Natural killer cell treated with Interleukin-12 subunit alpha and Interleukin-12 subunit beta and Interleukin-15 and Interleukin-18, amount 100 ng/mL, for 72 hours (primary cell): ENCODE measurements around the gene KCNJ1. TPM values are rescaled to one million over a fixed set of nuclear protein-coding genes. Genes with fewer than 3 reads are reported as not detected.

Experiments used
- ATAC-seq, 2 donors: fragments of 150-1000 bp; cut with Tn5 transposase in 1 of 2; sonication (Bioruptor Pico), chemical (Tn5 transposase) in 1 of 2; 2 replicates each; pipeline ENCODE4 v1.10.0; 2021
- DNase-seq: peaks from one replicate; pipeline ENCODE4 v3.0.0; 2022; ENCODE audit warnings: low spot score
- H3K27ac Mint-ChIP-seq, 2 donors: 1 replicate in 1 of 2; 2 replicates in 1 of 2; pipeline ENCODE4 v1.8.0; 2022; ENCODE audit warnings: mixed read lengths in 2 of 2, mild to moderate bottlenecking in 1 of 2, moderate library complexity in 1 of 2
- H3K27me3 Mint-ChIP-seq, 2 donors: 1 replicate in 1 of 2; 2 replicates in 1 of 2; pipeline ENCODE4 v1.8.0; 2022; ENCODE audit warnings: mixed read lengths in 2 of 2
- H3K36me3 Mint-ChIP-seq: one replicate; pipeline ENCODE4 v1.8.0; 2022; ENCODE audit warnings: mixed read lengths
- H3K4me1 Mint-ChIP-seq, 2 donors: 1 replicate in 1 of 2; 2 replicates in 1 of 2; pipeline ENCODE4 v1.8.0; 2022; ENCODE audit warnings: low read depth in 2 of 2, mixed read lengths in 2 of 2, mild to moderate bottlenecking in 1 of 2
- H3K4me3 Mint-ChIP-seq: one replicate; pipeline ENCODE4 v1.8.0; 2022; ENCODE audit warnings: mixed read lengths
- H3K9me3 Mint-ChIP-seq: 2 replicates; pipeline ENCODE4 v1.8.0; 2022; ENCODE audit warnings: mixed read lengths
- total RNA-seq, 2 donors: library from RNA; stranded (reverse); gene quantifications; one replicate each; pipeline ENCODE4 v1.2.3, GENCODE V29; 2022

The KCNJ1 gene
- total RNA-seq, 2 donors from 2014 or later, result not detected

- no peak for DNase-seq
- Mint-ChIP-seq H3K4me1 (peaks cover 17 to 21% of the 10 kb centered on the region in 2 donors), H3K27me3 (peaks cover 47 to 65% of the 10 kb centered on the region in 2 donors), H3K4me3 (no peak overlapping the region), H3K36me3 (no peaks in the 10 kb centered on the region), H3K9me3 (no peaks in the 10 kb centered on the region), H3K27ac (no peak overlapping the region)
- no peak for ATAC-seq
These were observed 17.0 kb upstream of the KCNJ1 start for GRCh38 chr11:128884054-128884453.

GRCh38 chr11:128882451-128882850, 15.4 kb upstream of the KCNJ1 start:
- no peak for DNase-seq

GRCh38 chr11:128881221-128881620, 14.1 kb upstream of the KCNJ1 start:
- no peak overlapping the region for H3K4me3 Mint-ChIP-seq
- H3K27ac Mint-ChIP-seq, result no peak overlapping the region

More at GRCh38 chr11:128882451-128882850, 15.4 kb upstream of the KCNJ1 start:
- peaks cover 39 to 54% of the 10 kb centered on the region in 2 donors for H3K27me3 Mint-ChIP-seq
- H3K4me3 Mint-ChIP-seq, result no peak overlapping the region
- H3K4me1 Mint-ChIP-seq, result peaks cover 17% of the 10 kb centered on the region in 2 donors
- no peak for ATAC-seq
- H3K9me3 Mint-ChIP-seq, result no peaks in the 10 kb centered on the region
- H3K36me3 Mint-ChIP-seq, result no peaks in the 10 kb centered on the region
- H3K27ac Mint-ChIP-seq, result no peak overlapping the region

GRCh38 chr11:128879817-128880216, 12.7 kb upstream of the KCNJ1 start:
- Mint-ChIP-seq H3K4me1 (peaks cover 0 to 2% of the 10 kb centered on the region in 2 donors), H3K4me3 (no peak overlapping the region), H3K36me3 (no peaks in the 10 kb centered on the region), H3K9me3 (no peaks in the 10 kb centered on the region), H3K27ac (no peak overlapping the region), H3K27me3 (peaks cover 32 to 51% of the 10 kb centered on the region in 2 donors)
- DNase-seq (no peak), ATAC-seq (no peak)

More at GRCh38 chr11:128881221-128881620, 14.1 kb upstream of the KCNJ1 start:
- Mint-ChIP-seq H3K4me1 (peaks cover 8% of the 10 kb centered on the region in 2 donors), H3K27me3 (peaks cover 34 to 52% of the 10 kb centered on the region in 2 donors), H3K9me3 (no peaks in the 10 kb centered on the region), H3K36me3 (no peaks in the 10 kb centered on the region)
- no peak for DNase-seq
- ATAC-seq, result no peak

GRCh38 chr11:128878455-128878854, 11.4 kb upstream of the KCNJ1 start:
- Mint-ChIP-seq H3K36me3 (no peaks in the 10 kb centered on the region), H3K27me3 (peaks cover 31 to 45% of the 10 kb centered on the region in 2 donors), H3K4me3 (no peak overlapping the region), H3K9me3 (no peaks in the 10 kb centered on the region), H3K4me1 (no peaks in the 10 kb centered on the region), H3K27ac (no peak overlapping the region)
- DNase-seq (no peak), ATAC-seq (peak in 1 of 2 donors; percentile 25)

- Mint-ChIP-seq H3K27ac (no peak overlapping the region), H3K36me3 (no peaks in the 10 kb centered on the region), H3K9me3 (no peaks in the 10 kb centered on the region), H3K27me3 (peaks cover 26 to 38% of the 10 kb centered on the region in 2 donors), H3K4me3 (no peak overlapping the region), H3K4me1 (no peaks in the 10 kb centered on the region)
- ATAC-seq, result no peak
- no peak for DNase-seq
These were observed 10.6 kb upstream of the KCNJ1 start for GRCh38 chr11:128877726-128878125.

- ATAC-seq, result no peak
These were observed 9.1 kb upstream of the KCNJ1 start for GRCh38 chr11:128876133-128876650.

GRCh38 chr11:128874427-128874826, 7.3 kb upstream of the KCNJ1 start:
- peaks cover 17 to 21% of the 10 kb centered on the region in 2 donors for H3K27me3 Mint-ChIP-seq
- H3K4me3 Mint-ChIP-seq, result no peak overlapping the region
- DNase-seq (no peak), ATAC-seq (no peak)
- no peaks in the 10 kb centered on the region for H3K9me3 Mint-ChIP-seq
- no peaks in the 10 kb centered on the region for H3K4me1 Mint-ChIP-seq
- H3K36me3 Mint-ChIP-seq, result no peaks in the 10 kb centered on the region
- no peak overlapping the region for H3K27ac Mint-ChIP-seq

More at GRCh38 chr11:128876133-128876650, 9.1 kb upstream of the KCNJ1 start:
- Mint-ChIP-seq H3K27me3 (peaks cover 19 to 22% of the 10 kb centered on the region in 2 donors), H3K4me1 (no peaks in the 10 kb centered on the region), H3K9me3 (no peaks in the 10 kb centered on the region), H3K36me3 (no peaks in the 10 kb centered on the region), H3K4me3 (no peak overlapping the region), H3K27ac (no peak overlapping the region)
- DNase-seq, result no peak

GRCh38 chr11:128872594-128872993, 5.5 kb upstream of the KCNJ1 start:
- Mint-ChIP-seq H3K9me3 (no peaks in the 10 kb centered on the region), H3K36me3 (no peaks in the 10 kb centered on the region), H3K4me1 (no peaks in the 10 kb centered on the region), H3K27me3 (peaks cover 14 to 20% of the 10 kb centered on the region in 2 donors), H3K4me3 (no peak overlapping the region), H3K27ac (no peak overlapping the region)
- ATAC-seq (no peak), DNase-seq (no peak)

GRCh38 chr11:128872094-128872493, 5.0 kb upstream of the KCNJ1 start:
- Mint-ChIP-seq H3K27ac (no peak overlapping the region), H3K4me3 (no peak overlapping the region), H3K27me3 (peaks cover 14 to 15% of the 10 kb centered on the region in 2 donors), H3K9me3 (no peaks in the 10 kb centered on the region), H3K4me1 (no peaks in the 10 kb centered on the region), H3K36me3 (no peaks in the 10 kb centered on the region)
- no peak for DNase-seq
- ATAC-seq, result no peak

GRCh38 chr11:128871168-128871610, 4.1 kb upstream of the KCNJ1 start:
- ATAC-seq (no peak), DNase-seq (no peak)
- Mint-ChIP-seq H3K36me3 (no peaks in the 10 kb centered on the region), H3K4me3 (no peak overlapping the region), H3K4me1 (no peaks in the 10 kb centered on the region), H3K27ac (no peak overlapping the region), H3K9me3 (no peaks in the 10 kb centered on the region), H3K27me3 (peaks cover 13 to 14% of the 10 kb centered on the region in 2 donors)

GRCh38 chr11:128868841-128869671, 2.0 kb upstream of the KCNJ1 start:
- Mint-ChIP-seq H3K4me1 (no peaks in the 10 kb centered on the region), H3K27me3 (peaks cover 0 to 8% of the 10 kb centered on the region in 2 donors), H3K27ac (no peak overlapping the region), H3K9me3 (no peaks in the 10 kb centered on the region), H3K4me3 (no peak overlapping the region), H3K36me3 (no peaks in the 10 kb centered on the region)
- no peak for DNase-seq
- peak; percentile 58 to 63 for ATAC-seq

- H3K27me3 Mint-ChIP-seq, result peaks cover 0 to 2% of the 10 kb centered on the region in 2 donors
- no peaks in the 10 kb centered on the region for H3K4me1 Mint-ChIP-seq
- no peak for ATAC-seq
- no peaks in the 10 kb centered on the region for H3K36me3 Mint-ChIP-seq
- no peak for DNase-seq
- H3K4me3 Mint-ChIP-seq, result no peak overlapping the region
- H3K27ac Mint-ChIP-seq, result no peak overlapping the region
- no peaks in the 10 kb centered on the region for H3K9me3 Mint-ChIP-seq
These were observed 1.6 kb downstream of the KCNJ1 start for GRCh38 chr11:128865490-128865889.

- no peak for DNase-seq
- Mint-ChIP-seq H3K27me3 (peaks cover 0 to 4% of the 10 kb centered on the region in 2 donors), H3K4me3 (no peak overlapping the region), H3K9me3 (no peaks in the 10 kb centered on the region), H3K4me1 (no peaks in the 10 kb centered on the region), H3K36me3 (no peaks in the 10 kb centered on the region), H3K27ac (no peak overlapping the region)
- ATAC-seq, result no peak
These were observed 4.0 kb downstream of the KCNJ1 start for GRCh38 chr11:128862908-128863660.
